ENCODE measurements around the gene MIEN1. TPM values are rescaled to one million over a fixed set of nuclear protein-coding genes. Genes with fewer than 3 reads are reported as not detected.

Gene MIEN1
- total RNA-seq, 1 experiment from 2014 or later, result 50.8 TPM

- Mint-ChIP-seq H3K4me3 (no peak overlapping the region), H3K27me3 (ENCODE audit: low read depth) (no peaks in the 10 kb centered on the region; the same call in 1 of the 2 replicates), H3K4me1 (peaks cover 3 to 8% of the 10 kb centered on the region in 2 experiments), H3K27ac (no peak overlapping the region), H3K36me3 (ENCODE audit: insufficient read depth in 1 of 3, low read depth in 3 of 3) (peaks cover 72 to 95% (median 84%) of the 10 kb centered on the region in 3 experiments), H3K9me3 (no peaks in the 10 kb centered on the region)
- H3K4ac ChIP-seq (ENCODE audit: low read depth, low read length), result no peak overlapping the region
- H4K91ac ChIP-seq (ENCODE audit: insufficient read length, low read depth, low read length), result no peak overlapping the region
- no peak overlapping the region for H3K4me2 ChIP-seq (ENCODE audit: insufficient read depth, insufficient read length, low read length)
- no peak overlapping the region for H4K5ac ChIP-seq (ENCODE audit: insufficient read length, low read depth, low read length)
- H3K56ac ChIP-seq (ENCODE audit: insufficient read length, low read depth, low read length), result no peak overlapping the region
- H3K4me1 ChIP-seq (ENCODE audit: insufficient read depth, low read length), result no peaks in the 10 kb centered on the region
- H2BK20ac ChIP-seq (ENCODE audit: low read depth, low read length, poor library complexity, severe bottlenecking), result no peak overlapping the region
- no CpG with 5 or more reads among the region's 6 CpGs for WGBS (ENCODE audit: extremely low coverage, insufficient read length, low lambda C conversion rate)
- H2BK15ac ChIP-seq (ENCODE audit: low read depth, low read length), result no peak overlapping the region
- no peak overlapping the region for H2BK120ac ChIP-seq (ENCODE audit: low read depth, low read length, poor library complexity, severe bottlenecking)
- no peak for TF ChIP-seq CTCF (conservative IDR thresholded peaks at IDR 0.05)
- H3K79me1 ChIP-seq (ENCODE audit: insufficient read depth, low read depth, low read length, poor library complexity, severe bottlenecking), result no peaks in the 10 kb centered on the region
- H3K27me3 ChIP-seq (ENCODE audit: insufficient read depth, low read length), result no peaks in the 10 kb centered on the region
- no peak overlapping the region for H4K8ac ChIP-seq (replicated peaks; ENCODE audit: insufficient read length, low read depth, low read length)
- H2AFZ ChIP-seq (ENCODE audit: low read length), result no peak overlapping the region
- no peaks in the 10 kb centered on the region for H3K79me2 ChIP-seq (ENCODE audit: insufficient read depth, low read length)
- H3K9ac ChIP-seq (ENCODE audit: extremely low read depth, insufficient read length, low read length), result no peak overlapping the region
- no peak overlapping the region for H3K18ac ChIP-seq (ENCODE audit: insufficient read length, low read depth, low read length)
- no peak overlapping the region for H3K14ac ChIP-seq (ENCODE audit: insufficient read depth, low read length)
- no peak overlapping the region for H2AK5ac ChIP-seq (ENCODE audit: insufficient read length, low read length)
- H3K23ac ChIP-seq (ENCODE audit: insufficient read length, low read depth, low read length), result no peak overlapping the region
- no peak overlapping the region for H3K27ac ChIP-seq (ENCODE audit: insufficient read length, low read depth, low read length)
- no peaks in the 10 kb centered on the region for H4K20me1 ChIP-seq (ENCODE audit: control insufficient read depth, insufficient read depth, insufficient read length)
- no peaks in the 10 kb centered on the region for H3K23me2 ChIP-seq (ENCODE audit: insufficient read length, low read depth, low read length, poor library complexity, severe bottlenecking)
- H2BK12ac ChIP-seq (ENCODE audit: insufficient read length, low read depth, low read length), result no peak overlapping the region
- H3T11ph ChIP-seq (ENCODE audit: low read length), result no peak overlapping the region
- no peaks in the 10 kb centered on the region for H3K9me3 ChIP-seq (ENCODE audit: control insufficient read depth, low read depth, low read length)
- DNase-seq, result no peak
- H2BK5ac ChIP-seq (ENCODE audit: insufficient read length, low read length), result no peak overlapping the region
These were observed 8.2 kb downstream of the MIEN1 start for GRCh38 chr17:39722104-39722503.

All from H9 (cell line).